ENCODE data around the gene DNAJC11.
A peak's percentile ranks its signal among the peaks of the same experiment; 100 is the strongest.

- peak; percentile 86 for TF ChIP-seq CTCF (IDR thresholded peaks at IDR 0.05)
- TF ChIP-seq EZH2 (IDR thresholded peaks at IDR 0.05), result no peak
- TF ChIP-seq EZH2phosphoT487 (IDR thresholded peaks at IDR 0.05), result no peak
Observed at GRCh38 chr1:6701437-6702153, at the start of gene DNAJC11.

Measured in neural progenitor cell (in vitro differentiated cells).